ENCODE data around the gene POLR1B. TPM values are rescaled to one million over a fixed set of nuclear protein-coding genes. Genes with fewer than 3 reads are reported as not detected.
"Not testable (repeated sequence)": the region's sequence is repeated elsewhere in the genome, so short reads cannot be mapped to it uniquely, and the experiment has no call there.

The POLR1B gene
- total RNA-seq, 1 experiment from 2014 or later, result 31.7 TPM

GRCh38 chr2:112519506-112519905, 22.8 kb upstream of the POLR1B start:
- H3K4me1 ChIP-seq (ENCODE audit: insufficient read depth, low read length), result no peaks in the 10 kb centered on the region
- intact Hi-C loops (cut with micrococcal nuclease), result no loop called here
- no TSS peak for BruUV-seq (replicated peaks)
- H3K36me3 ChIP-seq (ENCODE audit: low read depth, low read length), result peaks cover 30% of the 10 kb centered on the region
- POLR2A ChIA-PET (ENCODE audit: unreplicated experiment), result no interaction called here
- H3K27me3 ChIP-seq (ENCODE audit: low read length), result no peaks in the 10 kb centered on the region
- H3K79me2 ChIP-seq (ENCODE audit: low read length), result no peaks in the 10 kb centered on the region
- no peak for TF ChIP-seq EZH2phosphoT487 (IDR thresholded peaks at IDR 0.05; ENCODE audit: borderline replicate concordance, low read length)
- no peak for TF ChIP-seq CTCF (conservative IDR thresholded peaks at IDR 0.05; ENCODE audit: low read depth, low read length)
- TF ChIP-seq EZH2 (IDR thresholded peaks at IDR 0.05; ENCODE audit: low read length, unreplicated experiment), result no peak
- H3K9me2 ChIP-seq (replicated peaks; ENCODE audit: low read length), result no peaks in the 10 kb centered on the region
- ATAC-seq, result no peak
- no peaks in the 10 kb centered on the region for H3K9me3 ChIP-seq (ENCODE audit: low read length)
- CTCF ChIA-PET, result no interaction called here
- H3K9ac ChIP-seq (ENCODE audit: low read length), result no peak overlapping the region
- no peaks in the 10 kb centered on the region for H4K20me1 ChIP-seq (ENCODE audit: low read length)
- no peaks in the 10 kb centered on the region for H3F3A ChIP-seq (ENCODE audit: low read length, unreplicated experiment)
- H3K4me2 ChIP-seq (ENCODE audit: low read length), result no peak overlapping the region
- no peak overlapping the region for H2AFZ ChIP-seq (ENCODE audit: low read length)
- H3K4me3 ChIP-seq (ENCODE audit: low read length), result no peak overlapping the region
- DNase-seq, result no peak
- H3K27ac ChIP-seq (ENCODE audit: low read length), result no peak overlapping the region

GRCh38 chr2:112520234-112520783, 22.0 kb upstream of the POLR1B start:
- Histone ChIP-seq H3K27me3 (ENCODE audit: low read length) (no peaks in the 10 kb centered on the region), H3K27ac (ENCODE audit: low read length) (no peak overlapping the region), H2AFZ (ENCODE audit: low read length) (no peak overlapping the region), H3K36me3 (ENCODE audit: low read depth, low read length) (peaks cover 23% of the 10 kb centered on the region), H3K4me1 (ENCODE audit: insufficient read depth, low read length) (no peaks in the 10 kb centered on the region), H3K9me3 (ENCODE audit: low read length) (no peaks in the 10 kb centered on the region), H4K20me1 (ENCODE audit: low read length) (no peaks in the 10 kb centered on the region), H3K79me2 (ENCODE audit: low read length) (no peaks in the 10 kb centered on the region), H3K4me3 (ENCODE audit: low read length) (no peak overlapping the region), H3K9me2 (replicated peaks; ENCODE audit: low read length) (no peaks in the 10 kb centered on the region), H3K9ac (ENCODE audit: low read length) (no peak overlapping the region), H3K4me2 (ENCODE audit: low read length) (no peak overlapping the region), H3F3A (ENCODE audit: low read length, unreplicated experiment) (no peaks in the 10 kb centered on the region)
- ChIA-PET POLR2A (ENCODE audit: unreplicated experiment) (no interaction called here), CTCF (no interaction called here)
- ATAC-seq (no peak), DNase-seq (no peak)
- no TSS peak for BruUV-seq (replicated peaks)
- TF ChIP-seq EZH2phosphoT487 (IDR thresholded peaks at IDR 0.05; ENCODE audit: borderline replicate concordance, low read length) (no peak), EZH2 (IDR thresholded peaks at IDR 0.05; ENCODE audit: low read length, unreplicated experiment) (no peak), CTCF (conservative IDR thresholded peaks at IDR 0.05; ENCODE audit: low read depth, low read length) (no peak)
- intact Hi-C loops (cut with micrococcal nuclease), result no loop called here

DNA sequence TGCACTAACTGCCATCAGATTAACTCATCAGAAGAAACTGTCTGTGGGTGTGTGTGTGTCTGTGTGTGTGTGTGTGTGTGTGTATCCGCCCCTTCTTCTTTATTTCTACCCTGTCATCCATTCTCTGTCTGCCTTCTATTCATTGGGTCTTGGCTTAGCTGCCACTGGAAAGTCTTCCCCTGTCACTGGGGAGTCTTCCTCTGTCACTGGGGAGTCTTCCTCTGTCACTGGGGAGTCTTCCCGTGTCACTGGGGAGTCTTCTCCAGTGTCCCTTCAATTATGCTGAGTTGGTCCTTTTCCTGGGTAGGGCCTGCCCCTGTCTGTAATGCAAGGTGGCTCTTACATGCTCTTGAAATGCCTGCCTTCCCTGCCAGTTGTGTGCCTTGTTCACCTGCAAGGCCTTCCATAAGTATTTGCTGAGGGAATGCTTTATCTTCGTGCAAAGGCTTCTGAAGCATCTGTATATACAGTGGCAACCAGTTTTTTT, 18.9 kb upstream of the POLR1B start:
- intact Hi-C loops (cut with micrococcal nuclease), result no loop called here
- BruUV-seq (replicated peaks), result no TSS peak
- DNase-seq (no peak), ATAC-seq (no peak)
- peaks cover 21% of the 10 kb centered on the region for H3K36me3 ChIP-seq (ENCODE audit: low read depth, low read length)
- no peaks in the 10 kb centered on the region for H3K27me3 ChIP-seq (ENCODE audit: low read length)
- H3K9ac ChIP-seq (ENCODE audit: low read length), result no peak overlapping the region
- TF ChIP-seq EZH2 (IDR thresholded peaks at IDR 0.05; ENCODE audit: low read length, unreplicated experiment), result no peak
- TF ChIP-seq EZH2phosphoT487 (IDR thresholded peaks at IDR 0.05; ENCODE audit: borderline replicate concordance, low read length), result no peak
- TF ChIP-seq CTCF (conservative IDR thresholded peaks at IDR 0.05; ENCODE audit: low read depth, low read length), result no peak
- H4K20me1 ChIP-seq (ENCODE audit: low read length), result no peaks in the 10 kb centered on the region
- no peak overlapping the region for H3K4me2 ChIP-seq (ENCODE audit: low read length)
- no peak overlapping the region for H3K27ac ChIP-seq (ENCODE audit: low read length)
- H2AFZ ChIP-seq (ENCODE audit: low read length), result no peak overlapping the region
- no peak overlapping the region for H3K4me3 ChIP-seq (ENCODE audit: low read length)
- no peaks in the 10 kb centered on the region for H3K4me1 ChIP-seq (ENCODE audit: insufficient read depth, low read length)
- H3K9me3 ChIP-seq (ENCODE audit: low read length), result no peaks in the 10 kb centered on the region
- CTCF ChIA-PET, result no interaction called here
- H3F3A ChIP-seq (ENCODE audit: low read length, unreplicated experiment), result no peaks in the 10 kb centered on the region
- H3K9me2 ChIP-seq (replicated peaks; ENCODE audit: low read length), result no peaks in the 10 kb centered on the region
- POLR2A ChIA-PET (ENCODE audit: unreplicated experiment), result no interaction called here
- H3K79me2 ChIP-seq (ENCODE audit: low read length), result no peaks in the 10 kb centered on the region

DNA sequence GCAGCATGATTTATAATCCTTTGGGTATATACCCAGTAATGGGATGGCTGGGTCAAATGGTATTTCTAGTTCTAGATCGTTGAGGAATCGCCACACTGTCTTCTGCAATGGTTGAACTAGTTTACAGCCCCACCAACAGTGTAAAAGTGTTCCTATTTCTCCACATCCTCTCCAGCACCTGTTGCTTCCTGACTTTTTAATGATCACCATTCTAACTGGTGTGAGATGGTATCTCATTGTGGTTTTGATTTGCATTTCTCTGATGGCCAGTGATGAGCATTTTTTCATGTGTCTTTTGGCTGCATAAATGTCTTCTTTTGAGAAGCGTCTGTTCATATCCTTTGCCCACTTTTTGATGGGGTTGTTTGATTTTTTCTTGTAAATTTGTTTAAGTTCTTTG, 18.0 kb upstream of the POLR1B start:
- H3K9me2 ChIP-seq (replicated peaks; ENCODE audit: low read length); BruUV-seq (replicated peaks); H3K9ac ChIP-seq (ENCODE audit: low read length); POLR2A ChIA-PET (ENCODE audit: unreplicated experiment); H2AFZ ChIP-seq (ENCODE audit: low read length); H3F3A ChIP-seq (ENCODE audit: low read length, unreplicated experiment); CTCF ChIA-PET; H3K4me2 ChIP-seq (ENCODE audit: low read length); ATAC-seq; intact Hi-C loops (cut with micrococcal nuclease); H3K27me3 ChIP-seq (ENCODE audit: low read length); DNase-seq; H3K27ac ChIP-seq (ENCODE audit: low read length); H3K4me1 ChIP-seq (ENCODE audit: insufficient read depth, low read length); H3K79me2 ChIP-seq (ENCODE audit: low read length); H3K4me3 ChIP-seq (ENCODE audit: low read length); H4K20me1 ChIP-seq (ENCODE audit: low read length); H3K9me3 ChIP-seq (ENCODE audit: low read length): not testable (repeated sequence)
- peaks cover 28% of the 10 kb centered on the region for H3K36me3 ChIP-seq (ENCODE audit: low read depth, low read length)
